CD14-positive monocyte (primary cell): ENCODE measurements around the gene DENND4B. TPM values are rescaled to one million over a fixed set of nuclear protein-coding genes. Genes with fewer than 3 reads are reported as not detected.
"Not testable (repeated sequence)": the region's sequence is repeated elsewhere in the genome, so short reads cannot be mapped to it uniquely, and the experiment has no call there.

Source experiments
- DNase-seq, 3 donors: peaks; one replicate each; pipeline ENCODE4 v3.0.0-alpha.2; 2011 to 2022
- H2AFZ ChIP-seq: 2 replicates; pipeline ENCODE4 v1.6.0; 2012; ENCODE audit warnings: mild to moderate bottlenecking, low read depth, low read length, inconsistent platforms; ENCODE audit not compliant: insufficient read depth, poor library complexity, severe bottlenecking
- H3K27ac ChIP-seq, 2 donors: 1 replicate in 1 of 2; 2 replicates in 1 of 2; pipeline ENCODE4 v1.5.1; 2012 to 2013; ENCODE audit warnings: low read length in 2 of 2, control low read depth in 1 of 2, inconsistent platforms in 1 of 2, low read depth in 1 of 2, mild to moderate bottlenecking in 1 of 2
- H3K27me3 ChIP-seq, 2 donors: one replicate each; pipeline versions ENCODE4 v1.6.0 to v1.6.1; 2011 to 2013; ENCODE audit warnings: low read length in 2 of 2; ENCODE audit not compliant: control insufficient read depth in 2 of 2, insufficient read depth in 2 of 2
- H3K36me3 ChIP-seq, 2 donors: replicated peaks in 1 of 2; 1 replicate in 1 of 2; 2 replicates in 1 of 2; pipeline versions ENCODE4 v1.5.1 to v1.6.1; 2012 to 2013; ENCODE audit warnings: low read length in 2 of 2, control low read depth in 1 of 2, inconsistent platforms in 1 of 2, mild to moderate bottlenecking in 1 of 2; ENCODE audit not compliant: insufficient read depth in 2 of 2, control insufficient read depth in 1 of 2
- H3K4me1 ChIP-seq, 2 donors: 1 replicate in 1 of 2; 2 replicates in 1 of 2; pipeline versions ENCODE4 v1.5.1 to v1.6.1; 2012 to 2013; ENCODE audit warnings: low read length in 2 of 2, control low read depth in 1 of 2, inconsistent platforms in 1 of 2, mild to moderate bottlenecking in 1 of 2, moderate library complexity in 1 of 2; ENCODE audit not compliant: insufficient read depth in 2 of 2, control insufficient read depth in 1 of 2
- H3K4me2 ChIP-seq: replicated peaks from 2 replicates; pipeline ENCODE3; 2012; ENCODE audit warnings: low read length, moderate library complexity, mild to moderate bottlenecking; ENCODE audit not compliant: poor library complexity, severe bottlenecking; ENCODE audit errors: extremely low read depth
- H3K4me3 ChIP-seq, 3 experiments: fragments of 200-600 bp in 1 of 3; sonication (generic) in 1 of 3; replicated peaks in 1 of 3; 1 replicate in 2 of 3; 2 replicates in 1 of 3; pipeline ENCODE4 v1.5.1; 2011 to 2013; ENCODE audit warnings: low read length in 3 of 3, mild to moderate bottlenecking in 3 of 3, control low read depth in 2 of 3, low read depth in 2 of 3, inconsistent platforms in 1 of 3, moderate library complexity in 1 of 3
- H3K79me2 ChIP-seq: 2 replicates; pipeline ENCODE4 v1.6.0; 2012; ENCODE audit warnings: mild to moderate bottlenecking, control low read depth, inconsistent platforms, low read length, moderate library complexity; ENCODE audit not compliant: insufficient read depth
- H3K9ac ChIP-seq: 2 replicates; pipeline ENCODE4 v1.6.0; 2017; ENCODE audit warnings: low read length, mild to moderate bottlenecking; ENCODE audit not compliant: insufficient read depth, poor library complexity, severe bottlenecking
- H3K9me3 ChIP-seq, 2 donors: replicated peaks in 1 of 2; 1 replicate in 1 of 2; 2 replicates in 1 of 2; pipeline versions ENCODE4 v1.5.1 to v1.6.1; 2012 to 2013; ENCODE audit warnings: low read length in 2 of 2, control low read depth in 1 of 2; ENCODE audit not compliant: control insufficient read depth in 1 of 2, insufficient read depth in 1 of 2
- H4K20me1 ChIP-seq: 2 replicates; pipeline ENCODE4 v1.6.0; 2012; ENCODE audit warnings: mild to moderate bottlenecking, low read length, control low read depth, moderate library complexity; ENCODE audit not compliant: insufficient read depth
- H3K27ac Mint-ChIP-seq, 7 donors: one replicate each; pipeline ENCODE4 v1.8.0; 2020; ENCODE audit warnings: mild to moderate bottlenecking in 7 of 7, mixed read lengths in 7 of 7, moderate library complexity in 6 of 7, inconsistent platforms in 2 of 7
- H3K27me3 Mint-ChIP-seq, 3 donors: one replicate each; pipeline ENCODE4 v1.8.0; 2021 to 2022; ENCODE audit warnings: low read depth in 3 of 3, mild to moderate bottlenecking in 3 of 3, mixed read lengths in 3 of 3, moderate library complexity in 3 of 3, inconsistent platforms in 1 of 3
- H3K36me3 Mint-ChIP-seq, 2 donors: one replicate each; pipeline ENCODE4 v1.8.0; 2020; ENCODE audit warnings: mixed read lengths in 2 of 2, inconsistent platforms in 1 of 2, mild to moderate bottlenecking in 1 of 2
- H3K4me1 Mint-ChIP-seq: one replicate; pipeline ENCODE4 v1.8.0; 2020; ENCODE audit warnings: mild to moderate bottlenecking, mixed read lengths
- H3K4me3 Mint-ChIP-seq, 2 donors: one replicate each; pipeline ENCODE4 v1.8.0; 2020; ENCODE audit warnings: mild to moderate bottlenecking in 2 of 2, mixed read lengths in 2 of 2, moderate library complexity in 1 of 2
- H3K9me3 Mint-ChIP-seq, 7 donors: one replicate each; pipeline ENCODE4 v1.8.0; 2020 to 2022; ENCODE audit warnings: mixed read lengths in 7 of 7, mild to moderate bottlenecking in 6 of 7, moderate library complexity in 6 of 7, inconsistent platforms in 2 of 7
- CTCF ChIP-seq: fragments of 200-600 bp; IDR thresholded peaks from one replicate; pipeline ENCODE4 v1.8.0; 2022; ENCODE audit warnings: antibody characterized with exemption, mild to moderate bottlenecking
- WGBS: methylation state at CpG from one replicate; pipeline ENCODE4 v1.1.5; 2013; ENCODE audit warnings: missing lambda C conversion rate; ENCODE audit not compliant: insufficient coverage; 5-methylcytosine and 5-hydroxymethylcytosine counted together
- intact Hi-C, 2 donors: fragments of 100-400 bp; cut with micrococcal nuclease; formaldehyde crosslinking; loops; one replicate each; pipeline versions ENCODE4 v1.15.0 to v1.15.1; 2023
- polyA plus RNA-seq, 3 donors: library from polyadenylated mRNA; depleted of rRNA in 1 of 3; unstranded in 2 of 3; stranded (reverse) in 1 of 3; fragments of 300-500 nt in 2 of 3; fragments of >200 nt in 1 of 3; fragmentation: Illumina TruSeq in 2 of 3; gene quantifications; 1 replicate in 2 of 3; 2 replicates in 1 of 3; pipeline ENCODE4 v1.2.3, GENCODE V29; 2012 to 2021

Gene DENND4B
- polyA plus RNA-seq, 3 donors = 7.8 to 324 (median 10.9) TPM

- no peak overlapping the region for H3K27ac ChIP-seq
- H3K9ac ChIP-seq = peak overlapping the region; percentile 25
- H3K79me2 ChIP-seq = no peaks in the 10 kb centered on the region
- Mint-ChIP-seq H3K4me1 (peaks cover 49% of the 10 kb centered on the region), H3K27ac (peak overlapping the region; percentile 20 to 88 (median 74)), H3K4me3 (peak overlapping the region; percentile 80 to 95), H3K9me3 (peaks cover 0 to 2% (median 0%) of the 10 kb centered on the region in 7 donors), H3K27me3 (peaks cover 2 to 6% (median 2%) of the 10 kb centered on the region in 3 donors), H3K36me3 (no peaks in the 10 kb centered on the region)
- H3K4me1 ChIP-seq = peaks cover 37 to 49% of the 10 kb centered on the region in 2 donors
- no peaks in the 10 kb centered on the region for H3K36me3 ChIP-seq
- intact Hi-C loops = loop anchor here (5.0 kb wide), 3 partner anchors 63 to 308 kb away; partner anchors contain the start of genes GATAD2B (in 1 of the 2) and NPR1 (in 1 of the 2)
- no peaks in the 10 kb centered on the region for H4K20me1 ChIP-seq
- DNase-seq = peak; percentile 70 to 95 (median 81)
- H3K4me2 ChIP-seq = peak overlapping the region; percentile 86
- no peaks in the 10 kb centered on the region for H3K27me3 ChIP-seq
- peak overlapping the region; percentile 83 for H2AFZ ChIP-seq
- WGBS = 29% methylated on average over 5 of the region's 7 CpGs
- no peak for TF ChIP-seq CTCF
- peak overlapping the region in 1 of 3 experiments; percentile 78 for H3K4me3 ChIP-seq
- H3K9me3 ChIP-seq = no peaks in the 10 kb centered on the region
Measured at GRCh38 chr1:153985341-153985912, 38.9 kb upstream of the DENND4B start.

- H3K9me3 Mint-ChIP-seq = peaks cover 0 to 2% (median 0%) of the 10 kb centered on the region in 7 donors
- peaks cover 0 to 6% (median 2%) of the 10 kb centered on the region in 3 donors for H3K27me3 Mint-ChIP-seq
- Histone ChIP-seq H3K79me2 (no peaks in the 10 kb centered on the region), H3K27ac (no peak overlapping the region), H3K9me3 (no peaks in the 10 kb centered on the region), H3K4me1 (peaks cover 32 to 43% of the 10 kb centered on the region in 2 donors), H3K36me3 (no peaks in the 10 kb centered on the region), H4K20me1 (no peaks in the 10 kb centered on the region), H2AFZ (no peak overlapping the region), H3K27me3 (no peaks in the 10 kb centered on the region), H3K9ac (no peak overlapping the region), H3K4me3 (no peak overlapping the region), H3K4me2 (no peak overlapping the region)
- no peak for DNase-seq
- WGBS = 82% methylated on average over 1 of the region's 6 CpGs
- H3K36me3 Mint-ChIP-seq = no peaks in the 10 kb centered on the region
- H3K4me1 Mint-ChIP-seq = peaks cover 45% of the 10 kb centered on the region
- intact Hi-C loops = no loop called here
- H3K27ac Mint-ChIP-seq = peak overlapping the region in 5 of 7 donors; percentile 1 to 78 (median 38)
- H3K4me3 Mint-ChIP-seq = peak overlapping the region in 1 of 2 donors; percentile 11
- no peak for TF ChIP-seq CTCF
Measured at GRCh38 chr1:153984123-153984894, 37.8 kb upstream of the DENND4B start.

GRCh38 chr1:153981735-153982134, 35.2 kb upstream of the DENND4B start:
- intact Hi-C loops, H3K9me3 Mint-ChIP-seq, H3K4me2 ChIP-seq, H3K9ac ChIP-seq, H3K36me3 Mint-ChIP-seq, H3K36me3 ChIP-seq, H3K4me3 ChIP-seq, DNase-seq, H3K9me3 ChIP-seq, H2AFZ ChIP-seq, H3K27me3 ChIP-seq, H4K20me1 ChIP-seq, H3K27me3 Mint-ChIP-seq, H3K4me3 Mint-ChIP-seq, H3K27ac ChIP-seq: not testable (repeated sequence)
- H3K79me2 ChIP-seq = peaks cover 15% of the 10 kb centered on the region
- peak overlapping the region in 3 of 7 donors; percentile 28 to 63 (median 33) for H3K27ac Mint-ChIP-seq
- no CpG with 5 or more reads among the region's 2 CpGs for WGBS
- peaks cover 40 to 54% of the 10 kb centered on the region in 2 donors for H3K4me1 ChIP-seq
- H3K4me1 Mint-ChIP-seq = peaks cover 48% of the 10 kb centered on the region
